ENCODE results near the gene FBN1. TPM values are rescaled to one million over a fixed set of nuclear protein-coding genes. Genes with fewer than 3 reads are reported as not detected.

FBN1 gene
- total RNA-seq, 1 donor from 2014 or later, result 22.1 TPM

- no peaks in the 10 kb centered on the region for H3K4me1 Mint-ChIP-seq
Measured at GRCh38 chr15:48388016-48388851, 257.3 kb downstream of the FBN1 start.

GRCh38 chr15:48385031-48385830 lies 260.3 kb downstream of the FBN1 start:
- H3K9me3 Mint-ChIP-seq, result no peaks in the 10 kb centered on the region
- H3K36me3 Mint-ChIP-seq (ENCODE audit: low read depth), result no peaks in the 10 kb centered on the region
- H3K4me1 Mint-ChIP-seq, result no peaks in the 10 kb centered on the region
- DNase-seq (ENCODE audit: low read depth, low spot score), result no peak
- no peak for TF ChIP-seq CTCF (conservative IDR thresholded peaks at IDR 0.05)
- H3K27ac Mint-ChIP-seq (ENCODE audit: unreplicated experiment), result no peak overlapping the region
- H3K27me3 Mint-ChIP-seq (ENCODE audit: low read depth), result no peaks in the 10 kb centered on the region
- no peak overlapping the region for H3K4me3 Mint-ChIP-seq

More at GRCh38 chr15:48388016-48388851, 257.3 kb downstream of the FBN1 start:
- TF ChIP-seq CTCF (conservative IDR thresholded peaks at IDR 0.05), result no peak
- H3K4me3 Mint-ChIP-seq, result no peak overlapping the region
- DNase-seq (ENCODE audit: low read depth, low spot score), result no peak
- no peak overlapping the region for H3K27ac Mint-ChIP-seq (ENCODE audit: unreplicated experiment)
- no peaks in the 10 kb centered on the region for H3K27me3 Mint-ChIP-seq (ENCODE audit: low read depth)
- no peaks in the 10 kb centered on the region for H3K36me3 Mint-ChIP-seq (ENCODE audit: low read depth)
- H3K9me3 Mint-ChIP-seq, result no peaks in the 10 kb centered on the region

- no peak for TF ChIP-seq CTCF (conservative IDR thresholded peaks at IDR 0.05)
- H3K4me1 Mint-ChIP-seq, result no peaks in the 10 kb centered on the region
- no peak overlapping the region for H3K27ac Mint-ChIP-seq (ENCODE audit: unreplicated experiment)
- H3K27me3 Mint-ChIP-seq (ENCODE audit: low read depth), result no peaks in the 10 kb centered on the region
- no peak for DNase-seq (ENCODE audit: low read depth, low spot score)
- H3K9me3 Mint-ChIP-seq, result no peaks in the 10 kb centered on the region
- no peaks in the 10 kb centered on the region for H3K36me3 Mint-ChIP-seq (ENCODE audit: low read depth)
- no peak overlapping the region for H3K4me3 Mint-ChIP-seq
Measured at GRCh38 chr15:48384616-48385015, 260.9 kb downstream of the FBN1 start.

DNA sequence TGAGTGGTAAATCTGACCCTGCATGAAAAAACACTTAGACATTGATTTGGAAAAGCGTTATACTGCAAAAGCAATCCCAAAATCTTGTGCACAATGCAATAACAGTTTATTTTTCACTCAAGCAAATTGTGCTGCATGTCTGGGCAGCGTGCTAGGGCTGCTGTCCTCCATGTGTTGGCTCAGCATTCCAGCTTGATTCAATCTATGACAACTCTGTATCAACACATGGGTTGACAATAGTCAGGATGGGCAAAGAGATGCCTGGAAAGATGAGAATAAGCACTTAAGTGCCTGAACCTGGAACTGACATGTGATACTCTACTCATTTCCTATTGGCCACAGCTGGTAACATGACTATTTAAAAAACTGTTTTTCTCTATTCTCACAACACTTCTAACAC lies 262.5 kb downstream of the FBN1 start:
- Mint-ChIP-seq H3K4me1 (no peaks in the 10 kb centered on the region), H3K4me3 (no peak overlapping the region), H3K27ac (ENCODE audit: unreplicated experiment) (no peak overlapping the region), H3K9me3 (no peaks in the 10 kb centered on the region), H3K27me3 (ENCODE audit: low read depth) (no peaks in the 10 kb centered on the region), H3K36me3 (ENCODE audit: low read depth) (no peaks in the 10 kb centered on the region)
- TF ChIP-seq CTCF (conservative IDR thresholded peaks at IDR 0.05), result no peak
- no peak for DNase-seq (ENCODE audit: low read depth, low spot score)

DNA sequence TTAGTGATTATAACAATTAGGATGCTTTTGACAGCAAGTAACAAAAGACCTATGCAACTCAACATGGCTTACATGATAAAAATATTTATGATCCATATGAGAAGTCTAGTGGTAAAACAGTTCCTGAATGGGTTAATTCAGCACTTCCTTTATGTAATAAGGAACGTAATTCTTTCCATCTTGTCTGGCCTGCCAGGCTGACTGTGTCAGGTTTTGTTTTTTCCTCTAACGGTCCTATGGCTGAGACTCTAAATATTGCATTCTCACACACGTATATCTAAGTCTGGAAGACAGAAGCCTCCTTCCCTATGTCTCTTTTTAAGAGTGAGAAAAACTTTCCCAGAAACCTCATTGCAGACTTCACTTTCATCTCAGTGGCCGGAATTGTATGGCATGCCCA lies 263.6 kb downstream of the FBN1 start:
- Mint-ChIP-seq H3K4me3 (no peak overlapping the region), H3K27ac (ENCODE audit: unreplicated experiment) (no peak overlapping the region), H3K4me1 (no peaks in the 10 kb centered on the region), H3K27me3 (ENCODE audit: low read depth) (no peaks in the 10 kb centered on the region), H3K9me3 (peaks cover 5% of the 10 kb centered on the region), H3K36me3 (ENCODE audit: low read depth) (peaks cover 3% of the 10 kb centered on the region)
- DNase-seq (ENCODE audit: low read depth, low spot score), result no peak
- TF ChIP-seq CTCF (conservative IDR thresholded peaks at IDR 0.05), result no peak
